Gastroesophageal sphincter (tissue), 4 donors: ENCODE results near the gene CDHR5. TPM values are rescaled to one million over a fixed set of nuclear protein-coding genes. Genes with fewer than 3 reads are reported as not detected.

Experiments
- ATAC-seq: fragments of 150-250 bp; one replicate; pipeline ENCODE4 v1.9.1; 2016; ENCODE audit warnings: mild to moderate bottlenecking, moderate library complexity
- H3K27ac ChIP-seq, 4 donors: fragments of 200-600 bp; sonication (generic) in 3 of 4; 1 replicate in 3 of 4; 2 replicates in 1 of 4; pipeline ENCODE4 v1.5.1; 2016 to 2019
- H3K27me3 ChIP-seq: fragments of 200-600 bp; sonication (generic); one replicate; pipeline ENCODE4 v1.5.1; 2019
- H3K36me3 ChIP-seq, 2 donors: fragments of 200-600 bp; sonication (generic); one replicate each; pipeline ENCODE4 v1.5.1; 2019; ENCODE audit warnings: control low read depth in 1 of 2
- H3K4me1 ChIP-seq, 3 donors: fragments of 200-600 bp; sonication (generic); 1 replicate in 2 of 3; 2 replicates in 1 of 3; pipeline ENCODE4 v1.5.1; 2016 to 2019; ENCODE audit warnings: control low read depth in 2 of 3
- H3K4me3 ChIP-seq, 2 donors: fragments of 200-600 bp; sonication (generic); one replicate each; pipeline ENCODE4 v1.5.1; 2019; ENCODE audit warnings: mild to moderate bottlenecking in 1 of 2, moderate library complexity in 1 of 2
- H3K9me3 ChIP-seq, 3 donors: fragments of 200-600 bp; sonication (generic); one replicate each; pipeline ENCODE4 v1.5.1; 2017 to 2019; ENCODE audit warnings: control low read depth in 2 of 3
- CTCF ChIP-seq, 4 experiments: fragments of 200-600 bp in 2 of 4; fragments of 450-650 bp in 2 of 4; sonication (generic) in 1 of 4; IDR thresholded peaks; one replicate each; pipeline ENCODE4 v1.5.1; 2017 to 2019; ENCODE audit warnings: antibody characterized with exemption in 4 of 4, mild to moderate bottlenecking in 2 of 4, moderate library complexity in 2 of 4
- EP300 ChIP-seq: sonication (generic); formaldehyde crosslinking; IDR thresholded peaks from one replicate; pipeline ENCODE4 v1.6.1; 2017; ENCODE audit warnings: antibody characterized with exemption, mild to moderate bottlenecking
- POLR2A ChIP-seq, 2 donors: fragments of 450-650 bp; IDR thresholded peaks; one replicate each; pipeline ENCODE4 v1.6.1; 2017; ENCODE audit warnings: antibody characterized with exemption in 2 of 2, mild to moderate bottlenecking in 2 of 2, moderate library complexity in 1 of 2
- POLR2AphosphoS5 ChIP-seq: sonication (generic); formaldehyde crosslinking; IDR thresholded peaks from one replicate; pipeline ENCODE4 v1.6.1; 2017; ENCODE audit warnings: antibody characterized with exemption
- WGBS, 2 donors: methylation state at CpG; one replicate each; pipeline ENCODE4 v1.1.5; 2018; ENCODE audit warnings: low coverage in 1 of 2; 5-methylcytosine and 5-hydroxymethylcytosine counted together
- total RNA-seq, 4 donors: library from RNA; depleted of rRNA; stranded (reverse); fragments of >200 nt; gene quantifications; one replicate each; pipeline ENCODE4 v1.1.0, GENCODE V29; 2016

Gene CDHR5
- total RNA-seq, 4 donors from 2014 or later: not detected

- Histone ChIP-seq H3K4me3 (peak overlapping the region in 1 of 2 donors; percentile 75), H3K4me1 (peaks cover 0 to 44% (median 28%) of the 10 kb centered on the region in 3 donors), H3K36me3 (peaks cover 0 to 57% of the 10 kb centered on the region in 2 donors), H3K27me3 (no peaks in the 10 kb centered on the region), H3K27ac (peak overlapping the region in 3 of 4 donors; percentile 87 to 94 (median 93)), H3K9me3 (no peaks in the 10 kb centered on the region)
- WGBS, 2 donors: 69 to 80% methylated on average over 8 to 17 of the region's 39 CpGs
- ATAC-seq: no peak
- TF ChIP-seq POLR2A (IDR thresholded peaks at IDR 0.05) (no peak), POLR2AphosphoS5 (no peak), CTCF (IDR thresholded peaks at IDR 0.05) (no peak), EP300 (no peak)
These were observed 8.2 kb downstream of the CDHR5 start for GRCh38 chr11:616320-617198.

GRCh38 chr11:615504-616319, 9.0 kb downstream of the CDHR5 start, which contains the start of gene IRF7:
TSS of gene IRF7 (minus strand) at chr11:615950. CDS start at chr11:615364, 586 bp downstream.
- H3K4me3 ChIP-seq: peak within 1 kb of the TSS; percentile 44 to 75
- peak within 1 kb of the TSS; percentile 51 to 94 (median 90) for H3K27ac ChIP-seq
- H3K27me3 ChIP-seq: no peaks in the 10 kb centered on the region
- H3K36me3 ChIP-seq: peaks cover 0 to 64% of the 10 kb centered on the region in 2 donors
- TF ChIP-seq POLR2A (IDR thresholded peaks at IDR 0.05) (peak; percentile 60 to 71), EP300 (no peak), POLR2AphosphoS5 (peak; percentile 68), CTCF (IDR thresholded peaks at IDR 0.05) (no peak)
- no peaks in the 10 kb centered on the region for H3K9me3 ChIP-seq
- H3K4me1 ChIP-seq: peaks cover 0 to 44% (median 28%) of the 10 kb centered on the region in 3 donors
- 28% methylated on average over 8 of the region's 66 CpGs; no CpG with 5 or more reads in 1 of the 2 donors for WGBS, 2 donors
- peak; percentile 92 for ATAC-seq

GRCh38 chr11:614623-615503, 9.9 kb downstream of the CDHR5 start:
- Histone ChIP-seq H3K27me3 (no peaks in the 10 kb centered on the region), H3K4me1 (peaks cover 0 to 44% (median 28%) of the 10 kb centered on the region in 3 donors), H3K9me3 (no peaks in the 10 kb centered on the region), H3K36me3 (peaks cover 0 to 68% of the 10 kb centered on the region in 2 donors), H3K27ac (peak overlapping the region; percentile 51 to 94 (median 90)), H3K4me3 (peak overlapping the region; percentile 44 to 75)
- no peak for ATAC-seq
- no peak for TF ChIP-seq POLR2A (IDR thresholded peaks at IDR 0.05)
- TF ChIP-seq CTCF (IDR thresholded peaks at IDR 0.05): no peak
- TF ChIP-seq EP300: no peak
- no peak for TF ChIP-seq POLR2AphosphoS5
- 88% methylated on average over 10 of the region's 68 CpGs; no CpG with 5 or more reads in 1 of the 2 donors for WGBS, 2 donors

GRCh38 chr11:614021-614622, 10.6 kb downstream of the CDHR5 start:
- WGBS, 2 donors: 83% methylated on average over 4 of the region's 14 CpGs; no CpG with 5 or more reads in 1 of the 2 donors
- Histone ChIP-seq H3K36me3 (peaks cover 0 to 68% of the 10 kb centered on the region in 2 donors), H3K27ac (peak overlapping the region in 3 of 4 donors; percentile 87 to 94 (median 93)), H3K9me3 (no peaks in the 10 kb centered on the region), H3K4me1 (peaks cover 0 to 44% (median 28%) of the 10 kb centered on the region in 3 donors), H3K4me3 (peak overlapping the region in 1 of 2 donors; percentile 75), H3K27me3 (no peaks in the 10 kb centered on the region)
- TF ChIP-seq POLR2AphosphoS5: no peak
- TF ChIP-seq CTCF (IDR thresholded peaks at IDR 0.05): no peak
- TF ChIP-seq EP300: no peak
- no peak for TF ChIP-seq POLR2A (IDR thresholded peaks at IDR 0.05)
- no peak for ATAC-seq
